Activated CD4-positive, alpha-beta T cell treated with anti-CD3 and anti-CD28 coated beads, Interleukin-2, Interleukin-4, amounts not matched to agents 100 ng/mL and 50 ng/mL, durations not matched to agents 16 hours and 8 hours (primary cell): Measurements from ENCODE around the gene ALOX12.
"Not testable (repeated sequence)": the region's sequence is repeated elsewhere in the genome, so short reads cannot be mapped to it uniquely, and the experiment has no call there.

ENCODE experiments used
- DNase-seq: peaks from one replicate; pipeline ENCODE4 v3.0.0-alpha.2; 2020; ENCODE audit warnings: low spot score

The ALOX12 gene

GRCh38 chr17:7046127-7046724, 50.4 kb downstream of the ALOX12 start:
- peak; percentile 27 for DNase-seq

- DNase-seq, result peak; percentile 85
These were observed 51.0 kb downstream of the ALOX12 start for GRCh38 chr17:7046725-7047397.

- peak; percentile 84 for DNase-seq
These were observed 51.7 kb downstream of the ALOX12 start for GRCh38 chr17:7047566-7047965.

- DNase-seq, result no peak
These were observed 53.1 kb downstream of the ALOX12 start for GRCh38 chr17:7048968-7049367.

GRCh38 chr17:7050583-7050982, 54.7 kb downstream of the ALOX12 start:
- not testable (repeated sequence) for DNase-seq

GRCh38 chr17:7056386-7056785, 60.5 kb downstream of the ALOX12 start:
- DNase-seq, result no peak

GRCh38 chr17:7058831-7059447, 63.1 kb downstream of the ALOX12 start:
- DNase-seq, result no peak
